Fibroblast of lung (primary cell): ENCODE data around the gene PDZK1. TPM values are rescaled to one million over a fixed set of nuclear protein-coding genes. Genes with fewer than 3 reads are reported as not detected.

Experiments used
- DNase-seq, 2 donors: peaks; one replicate each; pipeline versions ENCODE4 v3.0.0 to v3.0.0-alpha.2; 2010; ENCODE audit warnings: low read depth in 2 of 2
- H2AFZ ChIP-seq: 2 replicates; pipeline ENCODE4 v1.5.1; 2012; ENCODE audit warnings: low read length, control low read depth, inconsistent platforms
- H3K27ac ChIP-seq: 2 replicates; pipeline ENCODE4 v1.5.1; 2011; ENCODE audit warnings: low read length, control low read depth; ENCODE audit not compliant: insufficient read depth
- H3K27me3 ChIP-seq: 2 replicates; pipeline ENCODE4 v1.5.1; 2011; ENCODE audit warnings: mild to moderate bottlenecking, low read length; ENCODE audit not compliant: control insufficient read depth, insufficient read depth
- H3K36me3 ChIP-seq: 2 replicates; pipeline ENCODE4 v1.5.1; 2011; ENCODE audit warnings: low read length; ENCODE audit not compliant: control insufficient read depth, insufficient read depth
- H3K4me1 ChIP-seq: 2 replicates; pipeline ENCODE4 v1.5.1; 2011; ENCODE audit warnings: low read length; ENCODE audit not compliant: control insufficient read depth, insufficient read depth; ENCODE audit errors: extremely low read depth
- H3K4me2 ChIP-seq: 2 replicates; pipeline ENCODE4 v1.5.1; 2011; ENCODE audit warnings: low read length, control low read depth; ENCODE audit not compliant: insufficient read depth; ENCODE audit errors: extremely low read depth
- H3K4me3 ChIP-seq, 4 experiments: fragments of 200-600 bp in 1 of 4; sonication (generic) in 1 of 4; replicated peaks in 1 of 4; 2 replicates each; pipeline ENCODE4 v1.5.1; 2011 to 2016; ENCODE audit warnings: low read length in 4 of 4, low read depth in 3 of 4, mild to moderate bottlenecking in 3 of 4, control low read depth in 2 of 4, inconsistent platforms in 1 of 4, mixed read lengths in 1 of 4; ENCODE audit not compliant: insufficient read depth in 1 of 4; ENCODE audit errors: control extremely low read depth in 1 of 4
- H3K79me2 ChIP-seq: 2 replicates; pipeline ENCODE4 v1.5.1; 2012; ENCODE audit warnings: mild to moderate bottlenecking, low read length, inconsistent platforms; ENCODE audit not compliant: control insufficient read depth, insufficient read depth
- H3K9ac ChIP-seq: 2 replicates; pipeline ENCODE4 v1.5.1; 2011; ENCODE audit warnings: mild to moderate bottlenecking, low read length, control low read depth; ENCODE audit not compliant: insufficient read depth
- H3K9me3 ChIP-seq: 2 replicates; pipeline ENCODE4 v1.5.1; 2012; ENCODE audit warnings: low read depth, low read length; ENCODE audit not compliant: control insufficient read depth, insufficient read depth
- H4K20me1 ChIP-seq: 2 replicates; pipeline ENCODE4 v1.5.1; 2011; ENCODE audit warnings: low read length; ENCODE audit not compliant: control insufficient read depth, insufficient read depth; ENCODE audit errors: extremely low read depth
- CTCF ChIP-seq, 2 donors: IDR thresholded peaks in 1 of 2; conservative IDR thresholded peaks in 1 of 2; 1 replicate in 1 of 2; 2 replicates in 1 of 2; pipeline ENCODE4 v1.5.1; 2011 to 2012; ENCODE audit warnings: low read length in 2 of 2, control low read depth in 1 of 2, inconsistent platforms in 1 of 2, low read depth in 1 of 2, mild to moderate bottlenecking in 1 of 2
- EZH2 ChIP-seq: IDR thresholded peaks from 2 replicates; pipeline ENCODE4 v1.5.1; 2012; ENCODE audit warnings: low read length, control low read depth, mild to moderate bottlenecking; ENCODE audit errors: missing control alignments
- polyA plus RNA-seq, 2 donors: library from polyadenylated mRNA; depleted of rRNA in 1 of 2; stranded (reverse) in 1 of 2; unstranded in 1 of 2; fragments of >200 nt; gene quantifications; 2 replicates each; pipeline ENCODE4 v1.2.1, GENCODE V29; 2011 to 2012; ENCODE audit warnings: missing spikeins in 1 of 2
- total RNA-seq: library from RNA; depleted of rRNA; stranded (reverse); fragments of >200 nt; gene quantifications from 2 replicates; pipeline ENCODE4 v1.2.1, GENCODE V29; 2014

The PDZK1 gene
- total and polyA plus RNA-seq, 2 donors (not counting 1 experiment from before 2014, with no cell fraction given), result 0.91 to 1.5 TPM

DNA sequence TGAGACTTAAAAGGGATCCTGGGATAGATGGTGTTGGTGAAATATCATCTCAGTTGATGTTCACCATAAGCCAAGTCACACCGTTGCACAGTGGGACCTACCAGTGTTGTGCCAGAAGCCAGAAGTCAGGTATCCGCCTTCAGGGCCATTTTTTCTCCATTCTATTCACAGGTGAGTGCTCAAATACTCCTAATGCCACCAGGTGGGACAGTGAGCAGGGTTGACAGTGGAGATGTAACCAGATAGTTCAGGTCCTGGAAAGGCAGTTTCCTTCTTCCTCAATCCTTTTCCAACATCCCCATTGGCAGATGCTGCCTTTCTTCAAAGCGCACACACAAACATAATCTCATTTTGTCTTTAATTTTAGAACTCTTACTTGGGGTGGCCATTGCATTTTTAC, 23.7 kb upstream of the PDZK1 start:
- Histone ChIP-seq H3K4me1 (no peaks in the 10 kb centered on the region), H3K36me3 (no peaks in the 10 kb centered on the region), H4K20me1 (no peaks in the 10 kb centered on the region), H3K79me2 (no peaks in the 10 kb centered on the region), H3K9me3 (no peaks in the 10 kb centered on the region), H3K9ac (no peak overlapping the region), H3K27ac (no peak overlapping the region), H2AFZ (no peak overlapping the region), H3K4me3 (no peak overlapping the region), H3K4me2 (no peak overlapping the region), H3K27me3 (no peaks in the 10 kb centered on the region)
- TF ChIP-seq CTCF (conservative IDR thresholded peaks at IDR 0.05 in 1 of 2, IDR thresholded peaks at IDR 0.05 in 1 of 2; ENCODE audit: low read depth in 1 of 2, low read length in 2 of 2) (no peak), EZH2 (no peak)
- no peak for DNase-seq

DNA sequence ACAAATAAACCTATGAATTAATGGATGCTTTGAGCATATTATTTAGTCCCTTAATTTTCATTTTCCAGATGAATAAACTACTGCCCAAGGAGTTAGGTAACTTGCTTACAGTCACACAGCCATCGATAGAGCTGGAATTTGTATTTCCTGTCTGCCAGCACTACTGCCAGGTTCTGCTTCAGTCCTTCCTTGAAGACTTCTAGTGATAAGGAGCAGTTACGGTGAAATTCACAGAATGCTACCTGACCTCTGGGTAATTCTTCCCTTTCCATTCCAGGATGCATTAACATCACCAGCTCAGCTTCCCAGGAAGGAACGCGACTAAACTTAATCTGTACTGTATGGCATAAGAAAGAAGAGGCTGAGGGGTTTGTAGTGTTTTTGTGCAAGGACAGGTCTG, 23.3 kb upstream of the PDZK1 start:
- TF ChIP-seq EZH2 (no peak), CTCF (conservative IDR thresholded peaks at IDR 0.05 in 1 of 2, IDR thresholded peaks at IDR 0.05 in 1 of 2; ENCODE audit: low read depth in 1 of 2, low read length in 2 of 2) (no peak)

DNA sequence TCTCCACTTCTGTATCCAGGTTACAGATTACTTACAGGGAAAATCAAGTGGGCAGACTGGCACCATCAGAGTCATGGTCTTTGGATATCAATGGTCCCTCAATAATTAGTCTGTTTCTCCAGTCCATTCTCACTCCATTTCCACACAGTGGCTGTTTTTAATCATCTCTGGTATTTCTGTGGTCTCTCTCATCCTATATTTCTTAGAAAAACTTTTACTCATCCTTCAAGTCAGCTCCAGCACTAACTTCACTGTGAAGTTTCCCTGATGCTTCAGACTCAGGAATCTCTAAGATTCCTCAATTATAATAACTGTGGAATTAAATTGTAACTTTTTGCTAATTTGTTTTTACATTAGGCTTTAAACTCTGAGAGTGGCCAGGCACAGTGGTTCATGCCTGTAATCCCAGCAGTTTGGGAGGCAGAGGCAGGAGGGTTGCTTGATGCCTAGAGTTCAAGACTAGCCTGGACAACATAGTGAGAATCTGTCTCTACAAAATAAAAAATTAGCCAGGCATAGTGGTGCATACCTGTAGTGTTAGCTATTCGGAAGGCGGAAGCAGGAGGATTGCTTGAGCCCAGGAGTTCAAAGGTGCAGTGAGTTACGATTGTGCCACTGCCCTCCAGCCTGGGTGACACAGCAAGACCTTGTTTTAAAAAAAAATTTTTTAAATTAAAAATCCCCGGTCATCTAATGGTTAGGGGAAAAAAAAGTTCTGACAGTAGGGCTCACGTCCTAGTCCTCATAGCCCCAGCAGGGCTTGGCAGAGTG, 22.7 kb upstream of the PDZK1 start:
- no peak overlapping the region for H3K4me3 ChIP-seq
- no peaks in the 10 kb centered on the region for H4K20me1 ChIP-seq
- no peak overlapping the region for H2AFZ ChIP-seq
- H3K27me3 ChIP-seq, result no peaks in the 10 kb centered on the region
- H3K9ac ChIP-seq, result no peak overlapping the region
- no peaks in the 10 kb centered on the region for H3K9me3 ChIP-seq
- no peak overlapping the region for H3K4me2 ChIP-seq
- no peaks in the 10 kb centered on the region for H3K36me3 ChIP-seq
- no peaks in the 10 kb centered on the region for H3K4me1 ChIP-seq
- TF ChIP-seq CTCF (conservative IDR thresholded peaks at IDR 0.05 in 1 of 2, IDR thresholded peaks at IDR 0.05 in 1 of 2; ENCODE audit: low read depth in 1 of 2, low read length in 2 of 2) (no peak), EZH2 (no peak)
- DNase-seq, result no peak
- H3K27ac ChIP-seq, result no peak overlapping the region
- H3K79me2 ChIP-seq, result no peaks in the 10 kb centered on the region

More for the DNA sequence above, 23.3 kb upstream of the PDZK1 start:
- Histone ChIP-seq H3K9me3 (no peaks in the 10 kb centered on the region), H3K9ac (no peak overlapping the region), H3K4me2 (no peak overlapping the region), H3K4me3 (no peak overlapping the region), H2AFZ (no peak overlapping the region), H4K20me1 (no peaks in the 10 kb centered on the region), H3K4me1 (no peaks in the 10 kb centered on the region), H3K79me2 (no peaks in the 10 kb centered on the region), H3K27me3 (no peaks in the 10 kb centered on the region), H3K27ac (no peak overlapping the region), H3K36me3 (no peaks in the 10 kb centered on the region)
- no peak for DNase-seq
